MG63 (cell line): Measurements from ENCODE around the gene SYT1. TPM values are rescaled to one million over a fixed set of nuclear protein-coding genes. Genes with fewer than 3 reads are reported as not detected.
"Not testable (repeated sequence)": the region's sequence is repeated elsewhere in the genome, so short reads cannot be mapped to it uniquely, and the experiment has no call there.

ENCODE experiments used
- DNase-seq: peaks from one replicate; pipeline ENCODE4 v3.0.0-alpha.2; 2020
- H3K27me3 ChIP-seq: fragments of 250-450 bp; sonication (Bioruptor Pico); 2 replicates; pipeline ENCODE4 v1.5.1; 2020; ENCODE audit warnings: mild to moderate bottlenecking, moderate library complexity
- H3K36me3 ChIP-seq: fragments of 250-450 bp; sonication (Bioruptor Pico); 2 replicates; pipeline ENCODE4 v1.5.1; 2020; ENCODE audit warnings: mild to moderate bottlenecking, moderate library complexity
- H3K4me3 ChIP-seq: fragments of 250-450 bp; sonication (Bioruptor Pico); 2 replicates; pipeline ENCODE4 v1.5.1; 2020; ENCODE audit warnings: mild to moderate bottlenecking, moderate library complexity
- H3K9me3 ChIP-seq: fragments of 250-450 bp; sonication (Bioruptor Pico); 2 replicates; pipeline ENCODE4 v1.5.1; 2020; ENCODE audit warnings: mild to moderate bottlenecking, moderate library complexity
- total RNA-seq: library from RNA; depleted of rRNA; stranded (reverse); fragments of >200 nt; shearing (Covaris generic); gene quantifications from 2 replicates; pipeline ENCODE4 v1.2.3, GENCODE V29; 2014; ENCODE audit warnings: low replicate concordance

SYT1 gene
- total RNA-seq, 1 experiment from 2014 or later = not detected

- H3K9me3 ChIP-seq = no peaks in the 10 kb centered on the region
- no peaks in the 10 kb centered on the region for H3K36me3 ChIP-seq
- H3K27me3 ChIP-seq = no peaks in the 10 kb centered on the region
- H3K4me3 ChIP-seq = no peak overlapping the region
- DNase-seq = no peak
Measured at GRCh38 chr12:79187032-79187431, 322.5 kb downstream of the SYT1 start.

GRCh38 chr12:79191391-79191790 lies 326.8 kb downstream of the SYT1 start:
- Histone ChIP-seq H3K27me3 (no peaks in the 10 kb centered on the region), H3K4me3 (no peak overlapping the region), H3K9me3 (no peaks in the 10 kb centered on the region), H3K36me3 (no peaks in the 10 kb centered on the region)
- no peak for DNase-seq

- H3K27me3 ChIP-seq = no peaks in the 10 kb centered on the region
- H3K36me3 ChIP-seq = no peaks in the 10 kb centered on the region
- DNase-seq = no peak
- no peaks in the 10 kb centered on the region for H3K9me3 ChIP-seq
- H3K4me3 ChIP-seq = no peak overlapping the region
Measured at GRCh38 chr12:79194595-79194994, 330.0 kb downstream of the SYT1 start.

- no peaks in the 10 kb centered on the region for H3K36me3 ChIP-seq
- DNase-seq = no peak
- H3K9me3 ChIP-seq = no peaks in the 10 kb centered on the region
- no peak overlapping the region for H3K4me3 ChIP-seq
- H3K27me3 ChIP-seq = no peaks in the 10 kb centered on the region
Measured at GRCh38 chr12:79199166-79199565, 334.6 kb downstream of the SYT1 start.

GRCh38 chr12:79200176-79200575 lies 335.6 kb downstream of the SYT1 start:
- H3K36me3 ChIP-seq = no peaks in the 10 kb centered on the region
- no peaks in the 10 kb centered on the region for H3K9me3 ChIP-seq
- H3K27me3 ChIP-seq = no peaks in the 10 kb centered on the region
- H3K4me3 ChIP-seq = no peak overlapping the region
- no peak for DNase-seq

GRCh38 chr12:79203058-79203647 lies 338.6 kb downstream of the SYT1 start:
- DNase-seq = no peak
- Histone ChIP-seq H3K27me3 (no peaks in the 10 kb centered on the region), H3K36me3 (no peaks in the 10 kb centered on the region), H3K4me3 (peak overlapping the region; percentile 45), H3K9me3 (no peaks in the 10 kb centered on the region)

GRCh38 chr12:79206871-79207270 lies 342.3 kb downstream of the SYT1 start:
- no peak overlapping the region for H3K4me3 ChIP-seq
- H3K27me3 ChIP-seq = no peaks in the 10 kb centered on the region
- no peaks in the 10 kb centered on the region for H3K36me3 ChIP-seq
- no peaks in the 10 kb centered on the region for H3K9me3 ChIP-seq
- no peak for DNase-seq

- H3K36me3 ChIP-seq, H3K9me3 ChIP-seq, DNase-seq, H3K4me3 ChIP-seq, H3K27me3 ChIP-seq: not testable (repeated sequence)
Measured at GRCh38 chr12:79210403-79210802, 345.8 kb downstream of the SYT1 start.

GRCh38 chr12:79217306-79217705 lies 352.7 kb downstream of the SYT1 start:
- Histone ChIP-seq H3K9me3 (no peaks in the 10 kb centered on the region; the same call in 1 of the 2 replicates), H3K27me3 (no peaks in the 10 kb centered on the region), H3K4me3 (no peak overlapping the region), H3K36me3 (no peaks in the 10 kb centered on the region)
- no peak for DNase-seq

- H3K36me3 ChIP-seq = no peaks in the 10 kb centered on the region
- no peaks in the 10 kb centered on the region; the same call in 1 of the 2 replicates for H3K9me3 ChIP-seq
- no peak overlapping the region for H3K4me3 ChIP-seq
- DNase-seq = no peak
- no peaks in the 10 kb centered on the region for H3K27me3 ChIP-seq
Measured at GRCh38 chr12:79223210-79223609, 358.6 kb downstream of the SYT1 start.

- H3K9me3 ChIP-seq = no peaks in the 10 kb centered on the region; the same call in 1 of the 2 replicates
Measured at GRCh38 chr12:79223761-79224160, 359.2 kb downstream of the SYT1 start.

GRCh38 chr12:79227091-79227490 lies 362.5 kb downstream of the SYT1 start:
- no peaks in the 10 kb centered on the region for H3K36me3 ChIP-seq
- H3K27me3 ChIP-seq = no peaks in the 10 kb centered on the region; the same call in 1 of the 2 replicates
- no peak overlapping the region for H3K4me3 ChIP-seq
- DNase-seq = no peak
- no peaks in the 10 kb centered on the region; the same call in 1 of the 2 replicates for H3K9me3 ChIP-seq

More at GRCh38 chr12:79223761-79224160, 359.2 kb downstream of the SYT1 start:
- H3K36me3 ChIP-seq = no peaks in the 10 kb centered on the region
- H3K4me3 ChIP-seq = no peak overlapping the region
- no peak for DNase-seq
- H3K27me3 ChIP-seq = no peaks in the 10 kb centered on the region

GRCh38 chr12:79227646-79228045 lies 363.1 kb downstream of the SYT1 start:
- Histone ChIP-seq H3K4me3 (no peak overlapping the region), H3K27me3 (no peaks in the 10 kb centered on the region; the same call in 1 of the 2 replicates), H3K36me3 (no peaks in the 10 kb centered on the region), H3K9me3 (no peaks in the 10 kb centered on the region; the same call in 1 of the 2 replicates)
- no peak for DNase-seq

GRCh38 chr12:79233341-79233781 lies 368.8 kb downstream of the SYT1 start:
- H3K9me3 ChIP-seq = no peaks in the 10 kb centered on the region
- no peaks in the 10 kb centered on the region; the same call in 1 of the 2 replicates for H3K27me3 ChIP-seq
- no peak for DNase-seq
- H3K4me3 ChIP-seq = no peak overlapping the region
- H3K36me3 ChIP-seq = no peaks in the 10 kb centered on the region

GRCh38 chr12:79236920-79237319 lies 372.3 kb downstream of the SYT1 start:
- DNase-seq = no peak
- H3K27me3 ChIP-seq = no peaks in the 10 kb centered on the region
- no peaks in the 10 kb centered on the region for H3K9me3 ChIP-seq
- no peak overlapping the region for H3K4me3 ChIP-seq
- no peaks in the 10 kb centered on the region for H3K36me3 ChIP-seq

- Histone ChIP-seq H3K27me3 (no peaks in the 10 kb centered on the region), H3K9me3 (no peaks in the 10 kb centered on the region)
- no peak for DNase-seq
Measured at GRCh38 chr12:79238246-79238645, 373.7 kb downstream of the SYT1 start.

GRCh38 chr12:79247494-79247893 lies 382.9 kb downstream of the SYT1 start:
- no peak for DNase-seq
- no peaks in the 10 kb centered on the region for H3K27me3 ChIP-seq
- H3K9me3 ChIP-seq = no peaks in the 10 kb centered on the region
- H3K36me3 ChIP-seq = no peaks in the 10 kb centered on the region
- no peak overlapping the region for H3K4me3 ChIP-seq

More at GRCh38 chr12:79238246-79238645, 373.7 kb downstream of the SYT1 start:
- Histone ChIP-seq H3K36me3 (no peaks in the 10 kb centered on the region), H3K4me3 (no peak overlapping the region)

GRCh38 chr12:79250186-79250585 lies 385.6 kb downstream of the SYT1 start:
- Histone ChIP-seq H3K27me3 (no peaks in the 10 kb centered on the region), H3K4me3 (no peak overlapping the region), H3K36me3 (no peaks in the 10 kb centered on the region), H3K9me3 (no peaks in the 10 kb centered on the region)
- no peak for DNase-seq
